SHP77 treated with DMSO at 0.1 percent for 48 hours (cell line): ENCODE measurements around the gene PDCD1.

ENCODE experiments used
- DNase-seq: peaks from one replicate; lab custom pipeline; 2025; lab: John Stamatoyannopoulos, UW

PDCD1 gene

GRCh38 chr2:241852116-241852980 lies 6.3 kb downstream of the PDCD1 start:
- no peak for DNase-seq

- no peak for DNase-seq
Observed at GRCh38 chr2:241851325-241852115, 7.2 kb downstream of the PDCD1 start.

GRCh38 chr2:241850544-241851324 lies 8.0 kb downstream of the PDCD1 start:
- no peak for DNase-seq

DNA sequence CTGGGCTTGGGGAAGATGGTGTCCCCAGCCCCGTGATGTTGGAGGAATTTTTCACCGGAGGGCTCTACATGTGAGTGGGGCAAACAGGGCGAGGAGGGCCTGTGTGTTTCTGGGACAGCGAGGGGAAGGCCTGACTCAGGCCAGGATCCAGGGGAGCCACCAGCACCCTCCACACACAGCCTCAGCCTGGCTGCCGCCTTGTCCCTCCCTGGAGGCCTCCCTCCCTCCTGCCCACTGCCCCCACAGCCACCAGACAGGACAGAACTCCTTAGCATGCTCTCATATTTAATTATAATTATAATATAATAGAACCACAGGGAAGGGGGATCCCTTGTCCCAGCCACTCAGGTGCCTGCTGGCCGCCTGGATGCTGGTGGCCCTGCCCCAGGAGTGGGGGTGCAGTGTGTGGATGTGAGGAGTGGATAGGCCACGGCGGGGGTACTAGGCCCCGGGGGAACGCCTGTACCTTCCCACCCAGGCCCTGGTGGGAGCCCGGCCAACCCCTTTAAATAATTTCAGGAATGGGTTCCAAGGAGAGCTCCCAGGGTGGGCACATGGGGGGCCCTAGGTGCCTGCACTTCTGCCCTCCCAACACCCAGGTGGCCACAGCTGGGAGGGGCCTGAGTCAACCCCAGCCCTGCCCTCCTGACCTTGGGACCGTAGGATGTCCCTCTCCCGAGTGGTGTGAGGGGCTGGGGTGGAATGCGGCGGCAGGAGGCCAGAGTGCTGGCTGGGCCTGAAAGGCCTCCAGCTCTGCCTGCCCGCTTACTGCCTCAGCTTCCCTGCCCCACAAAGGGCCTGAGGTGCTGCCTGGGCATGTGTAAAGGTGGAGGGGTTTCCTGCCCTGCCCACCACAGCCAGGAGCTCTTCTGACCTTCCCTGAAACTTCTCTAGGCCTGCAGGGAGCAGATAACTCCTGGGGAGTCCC lies 8.8 kb downstream of the PDCD1 start:
- no peak for DNase-seq

DNA sequence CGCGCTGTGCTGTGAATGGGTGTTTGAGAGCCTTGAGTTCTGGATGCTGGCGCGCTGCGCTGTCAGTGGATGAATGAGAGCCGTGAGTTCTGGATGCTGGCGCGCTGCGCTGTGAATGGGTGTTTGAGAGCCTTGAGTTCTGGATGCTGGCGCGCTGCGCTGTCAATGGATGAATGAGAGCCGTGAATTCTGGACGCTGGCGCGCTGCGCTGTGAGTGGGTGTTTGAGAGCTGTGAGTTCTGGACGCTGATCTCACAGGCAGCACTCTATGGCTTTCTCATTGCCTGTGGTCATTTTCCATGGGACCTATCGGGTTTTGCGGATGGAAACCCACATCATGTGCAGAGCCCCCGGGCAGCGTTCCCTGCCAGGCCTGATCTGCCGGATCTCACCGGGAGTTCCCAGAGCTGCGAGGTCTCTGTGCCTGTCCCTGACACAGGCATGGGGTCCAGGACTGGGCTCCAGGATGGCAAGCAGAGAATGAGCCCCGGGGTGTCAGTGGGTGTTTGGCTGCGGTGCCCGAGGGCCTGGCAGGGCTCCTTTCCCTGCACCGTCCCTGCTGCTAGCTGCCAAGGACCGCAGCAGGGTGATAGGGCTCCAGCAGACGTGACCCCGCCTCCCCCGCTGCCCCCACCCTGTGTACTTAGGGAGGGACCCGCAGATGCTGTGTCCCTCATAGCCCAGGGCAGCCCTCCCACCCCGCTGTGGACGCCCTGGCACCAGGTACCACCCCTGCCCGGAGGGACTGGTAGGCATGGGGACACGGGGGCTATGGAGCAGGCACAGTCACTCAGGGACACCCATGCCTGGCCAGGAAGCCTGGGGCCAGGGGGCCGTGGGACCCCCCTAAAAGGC lies 9.7 kb downstream of the PDCD1 start:
- DNase-seq, result no peak

DNA sequence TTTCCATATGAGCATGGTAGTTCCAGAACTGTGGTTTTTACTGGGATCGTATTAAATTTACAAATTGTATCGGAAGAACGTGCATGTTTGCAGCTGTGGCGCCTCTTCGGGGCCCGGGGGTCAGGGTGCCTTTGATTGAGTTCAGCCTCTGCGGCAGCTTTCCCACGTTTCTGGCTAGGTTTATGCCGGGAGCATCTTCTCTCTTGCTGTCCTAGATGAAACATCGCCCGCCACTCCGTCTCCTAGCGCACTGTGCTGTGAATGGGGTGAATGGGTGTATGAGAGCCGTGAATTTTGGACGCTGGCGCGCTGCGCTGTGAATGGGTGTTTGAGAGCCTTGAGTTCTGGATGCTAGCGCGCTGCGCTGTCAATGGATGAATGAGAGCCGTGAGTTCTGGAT lies 12.3 kb downstream of the PDCD1 start:
- DNase-seq, result no peak

- no peak for DNase-seq
Observed at GRCh38 chr2:241844831-241845578, 13.7 kb downstream of the PDCD1 start.

GRCh38 chr2:241844066-241844728 lies 14.5 kb downstream of the PDCD1 start:
- no peak for DNase-seq

DNA sequence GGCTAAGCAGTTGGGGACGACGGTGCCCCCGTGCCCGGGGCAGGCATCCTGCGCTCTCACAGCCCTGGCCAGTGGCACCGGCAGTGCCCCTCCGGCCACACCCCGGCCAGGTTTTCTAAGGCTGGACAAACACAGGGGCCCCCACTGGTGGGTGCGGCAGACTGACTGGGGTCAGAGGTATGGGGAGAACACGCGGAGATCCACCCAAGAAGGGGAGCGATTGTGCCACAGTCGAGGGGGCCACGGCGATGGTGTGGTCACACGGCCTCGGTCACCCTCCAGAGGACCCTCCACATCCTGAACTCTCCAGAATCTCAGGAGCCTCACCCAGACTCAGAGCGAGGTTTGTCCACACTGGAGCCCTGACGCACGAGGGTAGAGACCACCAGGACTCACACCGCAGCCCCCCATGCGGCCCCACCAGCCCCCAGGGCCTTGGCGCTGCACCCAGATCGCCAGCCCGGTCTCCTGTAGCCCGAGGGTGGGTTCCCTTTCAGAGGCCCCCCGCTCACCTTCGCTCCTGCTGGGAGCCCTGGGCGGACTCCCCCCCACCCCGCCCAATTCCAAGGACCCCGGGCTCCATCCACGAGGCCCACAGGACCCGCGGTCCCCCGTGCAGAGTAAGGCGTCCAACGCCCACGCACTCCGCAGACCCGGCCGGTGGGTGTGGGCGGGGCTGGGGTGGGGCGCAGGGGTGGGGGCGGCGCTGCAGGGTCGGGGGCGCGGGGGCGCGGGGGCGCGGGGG lies 15.2 kb downstream of the PDCD1 start:
- DNase-seq, result no peak

DNA sequence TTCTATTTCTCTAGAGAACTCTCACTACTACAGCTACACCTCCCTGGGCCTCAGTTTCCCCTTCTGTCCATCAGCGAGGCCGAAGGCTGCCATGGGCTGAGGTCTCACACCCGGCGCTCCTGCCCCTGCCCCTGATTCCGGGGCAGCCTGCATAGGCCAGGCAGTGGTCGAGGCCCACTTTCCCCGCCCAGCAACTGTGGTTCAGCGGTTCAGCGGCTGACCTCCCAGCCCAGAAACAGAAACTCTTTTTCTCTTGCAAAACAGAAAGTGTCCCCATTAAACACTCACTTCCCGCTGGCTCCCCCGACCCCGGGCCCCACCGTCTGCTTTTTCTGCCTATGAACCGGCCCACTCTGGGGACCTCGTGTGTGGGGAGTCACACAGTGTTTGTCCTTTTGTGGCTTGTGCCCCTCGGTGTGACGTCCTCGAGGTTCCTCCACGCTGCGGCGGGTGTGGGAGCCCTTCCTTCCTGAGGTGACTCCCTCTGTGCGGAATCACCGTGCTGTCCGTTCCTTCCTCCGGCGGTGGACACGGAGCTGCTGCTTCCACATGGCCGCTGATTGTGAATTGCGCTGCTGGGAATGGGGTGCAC lies 16.0 kb downstream of the PDCD1 start:
- no peak for DNase-seq

GRCh38 chr2:241842067-241842415 lies 16.7 kb downstream of the PDCD1 start:
- no peak for DNase-seq

DNA sequence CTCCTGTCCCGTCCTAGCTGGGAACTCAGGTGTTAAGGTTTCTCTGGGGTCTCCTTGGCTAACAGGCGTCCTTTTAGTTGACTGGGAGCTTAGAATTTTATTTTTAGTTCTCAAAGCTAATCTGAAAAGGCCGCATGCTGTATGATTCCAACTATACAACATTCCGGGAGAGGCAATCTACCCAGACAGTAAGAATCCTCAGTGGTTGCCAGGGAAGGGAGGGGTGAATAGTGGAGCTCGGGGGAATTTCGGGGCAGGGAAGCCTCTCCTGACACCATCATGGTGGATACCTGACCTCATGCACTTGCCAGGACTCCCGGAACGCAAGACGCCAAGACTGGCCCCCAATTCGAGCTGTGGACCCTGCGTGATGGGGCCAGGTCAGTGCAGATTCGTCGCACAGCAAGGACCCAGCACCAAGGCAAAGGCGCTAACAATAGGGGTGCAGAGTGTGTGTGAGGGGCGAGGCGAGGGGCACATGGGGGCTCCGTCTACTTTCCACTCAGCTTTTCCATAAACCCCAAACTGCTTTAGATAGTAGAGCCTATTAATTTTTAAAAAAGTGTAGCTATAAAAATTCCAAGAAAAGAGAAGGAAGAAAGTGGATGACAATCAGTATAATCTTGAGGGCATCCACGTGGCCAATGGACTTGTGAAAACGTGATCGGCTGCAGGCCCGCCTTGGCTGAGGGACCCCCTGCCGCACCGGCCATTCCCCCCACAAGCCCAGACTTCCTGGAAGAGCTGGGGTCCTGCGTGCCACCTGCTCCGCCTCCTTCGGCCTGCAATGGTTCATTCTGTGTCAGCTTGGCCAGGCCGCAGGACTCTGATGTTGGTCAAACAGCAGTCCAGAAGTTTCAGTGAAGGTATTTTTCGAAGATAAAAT lies 17.3 kb downstream of the PDCD1 start:
- no peak for DNase-seq

GRCh38 chr2:241837197-241837965 lies 21.3 kb downstream of the PDCD1 start:
- no peak for DNase-seq

DNA sequence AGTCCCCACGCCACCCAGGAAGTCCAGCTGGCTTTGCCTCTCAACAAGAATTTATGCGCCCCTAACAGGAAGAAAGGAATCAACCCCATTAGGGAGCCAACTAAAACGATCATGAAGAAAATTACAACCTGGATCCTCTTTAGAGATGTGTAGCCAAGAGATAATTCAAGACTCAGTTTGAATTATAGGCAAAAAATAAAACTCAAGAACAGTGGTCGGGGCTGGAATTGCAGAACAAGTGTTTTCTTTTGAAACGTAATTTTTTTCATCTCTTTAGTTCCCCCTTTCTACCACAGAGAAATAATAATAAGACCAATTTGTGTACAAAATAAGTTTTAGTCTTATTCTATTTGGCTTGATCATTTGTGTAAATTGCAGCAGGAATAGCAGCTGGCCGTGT lies 22.4 kb downstream of the PDCD1 start:
- DNase-seq, result no peak

DNA sequence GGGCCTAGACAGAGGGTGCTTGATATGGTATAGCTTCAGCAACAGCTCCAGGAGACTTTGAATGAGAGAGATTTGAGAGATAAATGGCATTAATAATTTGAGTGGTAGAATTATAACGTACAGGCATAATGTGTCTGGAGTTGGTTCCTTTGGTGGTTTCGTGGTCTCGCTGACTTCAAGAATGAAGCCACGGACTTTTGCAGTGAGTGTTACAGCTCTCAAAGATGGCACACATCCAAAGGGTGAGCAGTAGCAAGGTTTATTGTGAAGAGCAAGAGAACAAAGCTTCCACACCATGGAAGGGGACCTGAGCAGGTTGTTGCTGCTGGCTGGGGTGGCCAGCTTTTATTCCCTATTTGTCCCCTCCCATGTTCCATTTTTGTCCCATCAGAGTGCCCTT lies 23.1 kb downstream of the PDCD1 start:
- no peak for DNase-seq

DNA sequence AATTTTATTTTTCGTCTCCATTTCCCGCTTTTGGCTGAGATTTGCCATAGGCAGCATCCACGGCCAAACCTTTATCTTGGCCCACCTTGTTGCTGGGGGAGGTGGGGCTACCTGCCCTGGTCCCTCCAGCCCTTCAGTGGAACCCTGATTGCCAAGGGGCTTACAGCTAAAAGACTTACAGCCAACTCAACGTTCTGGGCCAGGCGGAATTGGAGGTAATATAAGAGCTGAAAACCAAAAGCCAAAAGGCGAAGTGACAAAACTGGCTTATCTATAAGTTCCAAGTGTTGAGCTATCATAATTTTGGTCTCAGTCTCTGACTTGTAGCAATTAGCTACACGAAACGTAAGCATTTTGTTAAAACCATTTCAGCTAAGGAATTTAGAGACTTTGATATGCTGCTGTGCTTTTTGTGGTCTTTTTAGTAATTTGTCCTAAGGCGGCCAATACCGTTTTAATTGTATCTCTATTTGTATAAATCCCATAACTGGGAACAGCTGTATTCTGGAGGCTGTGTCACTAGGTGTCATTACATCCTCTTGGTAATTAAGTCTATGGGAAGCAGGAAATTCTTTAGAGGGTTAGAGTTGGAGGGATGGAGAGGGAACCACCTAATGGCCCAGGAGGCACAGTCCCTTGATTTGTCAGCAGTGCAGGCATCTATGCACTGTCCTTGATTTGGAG lies 24.0 kb downstream of the PDCD1 start:
- DNase-seq, result no peak
